ENCODE data around the gene CHRNE. TPM values are rescaled to one million over a fixed set of nuclear protein-coding genes. Genes with fewer than 3 reads are reported as not detected.

The CHRNE gene
- total RNA-seq (1 to 10 TPM; 2.9 to 4.9 TPM), polyA plus RNA-seq (ENCODE audit: insufficient read length in 6 of 6) (1 to 10 TPM in 1 of 6 donors, under 1 TPM in 5; 0.56 to 1.5 (median 0.83) TPM)
- long read RNA-seq, donor 1: 0 reads
- long read RNA-seq, donor 2: 0 reads
- long read RNA-seq, donor 3: 0 reads
- long read RNA-seq, donor 4, partial matches to known transcripts: 2 of 2 reads
- long read RNA-seq, donor 4, other reads (novel, unspliced or antisense): 0 of 2 reads
- long read RNA-seq, donor 5: 0 reads
- long read RNA-seq, donor 6: 0 reads
- long read RNA-seq, donor 7: 0 reads
- long read RNA-seq, donor 8: 0 reads
- long read RNA-seq, donor 9: 0 reads
- long read RNA-seq, donor 10: 0 reads
- long read RNA-seq, donor 11: 0 reads
- long read RNA-seq, donor 12: 0 reads

DNA sequence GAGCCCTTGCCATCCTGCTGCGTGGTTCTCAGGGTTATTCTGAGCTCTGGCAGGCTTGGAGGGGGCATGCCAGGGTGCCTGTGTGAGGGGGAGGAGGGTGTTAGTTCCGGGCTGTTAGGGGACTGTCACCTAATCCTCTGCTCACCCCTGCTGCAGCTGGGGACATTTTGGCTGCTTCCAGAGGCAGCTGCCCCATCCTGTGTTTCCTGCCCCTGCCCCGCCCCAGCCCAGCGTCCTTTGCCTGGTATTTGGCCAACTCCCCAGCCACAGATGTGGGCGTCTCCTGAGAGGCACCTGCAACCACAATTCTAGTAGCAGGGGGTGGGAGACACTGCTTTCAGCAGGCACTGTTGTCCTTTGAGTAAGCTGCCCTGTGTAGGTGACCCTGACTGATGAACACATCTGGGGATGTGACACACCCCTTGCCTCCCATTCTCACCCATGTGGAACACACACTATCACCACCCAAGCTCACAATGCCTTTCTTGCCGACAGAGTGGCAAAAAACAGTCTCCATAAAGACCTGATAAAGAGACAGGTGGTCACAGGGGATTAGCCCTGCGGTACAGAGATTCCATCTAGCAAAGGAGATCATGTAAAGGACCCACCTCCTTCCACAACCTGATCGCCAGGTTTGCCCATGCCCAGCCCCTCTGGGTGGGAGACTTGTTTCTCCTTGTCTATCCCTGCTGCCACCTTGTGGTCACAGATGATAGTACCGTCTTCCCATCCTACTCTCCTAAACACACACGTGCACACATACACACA is at the start of gene CHRNE:
CHRNE (minus strand) TSS at position 48 of the 768 bp plus-strand sequence; CDS start at position 13, 35 bp downstream.
- peak within 1 kb of the TSS; percentile 80 to 85 for H3K27ac ChIP-seq
- peaks cover 11 to 48% of the 10 kb centered on the region in 2 donors for H3K4me1 ChIP-seq
- intact Hi-C loops (cut with DNase I): loop anchor here in 1 of 2 donors (10.0 kb wide), 1 partner anchor 72 kb away; no protein-coding TSS in a partner anchor
- H3K4me3 ChIP-seq: peak within 1 kb of the TSS in 1 of 2 donors; percentile 54
- DNase-seq: peak; percentile 64 to 84 (median 82)
- no peaks in the 10 kb centered on the region for H3K9me3 ChIP-seq
- TF ChIP-seq CTCF (IDR thresholded peaks at IDR 0.05): peak; percentile 70 to 80
- no peaks in the 10 kb centered on the region for H3K36me3 ChIP-seq
- peak; percentile 51 for ATAC-seq
- peaks cover 0 to 21% of the 10 kb centered on the region in 2 donors for H3K27me3 ChIP-seq

DNA sequence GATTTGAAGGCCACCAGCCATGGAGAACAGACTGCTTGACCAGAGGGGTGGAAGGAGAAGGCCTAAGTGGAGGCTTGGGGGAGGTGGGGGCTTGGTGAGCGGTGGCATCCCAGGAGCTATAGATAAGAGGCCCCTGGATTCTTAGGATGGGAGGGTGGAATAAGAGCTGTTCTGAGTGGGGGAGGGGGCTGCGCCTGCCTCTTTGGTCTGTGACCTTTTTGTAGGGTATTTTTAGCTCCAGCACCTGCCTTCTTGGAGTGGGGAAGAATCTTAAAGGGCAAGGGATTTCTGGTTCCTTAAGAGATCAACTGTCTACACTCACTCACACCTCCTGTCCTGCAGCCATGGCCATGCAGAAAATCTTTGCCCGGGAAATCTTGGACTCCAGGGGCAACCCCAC is 48.6 kb upstream of the CHRNE start:
- ATAC-seq (no peak), DNase-seq (peak in 1 of 4 donors; percentile 43)
- H3K4me3 ChIP-seq: no peak overlapping the region
- H3K27ac ChIP-seq: peak overlapping the region in 1 of 2 donors; percentile 100
- no peaks in the 10 kb centered on the region for H3K9me3 ChIP-seq
- peaks cover 0 to 9% of the 10 kb centered on the region in 2 donors for H3K36me3 ChIP-seq
- no peaks in the 10 kb centered on the region for H3K27me3 ChIP-seq
- H3K4me1 ChIP-seq: peaks cover 4 to 26% of the 10 kb centered on the region in 2 donors
- intact Hi-C loops (cut with DNase I): no loop called here
- TF ChIP-seq CTCF (IDR thresholded peaks at IDR 0.05): no peak

- intact Hi-C loops (cut with DNase I): no loop called here
- no peak for TF ChIP-seq CTCF (IDR thresholded peaks at IDR 0.05)
- no peak for ATAC-seq
- H3K27me3 ChIP-seq: no peaks in the 10 kb centered on the region
- peak within 1 kb of the TSS; percentile 99 to 100 for H3K27ac ChIP-seq
- H3K36me3 ChIP-seq: peaks cover 0 to 16% of the 10 kb centered on the region in 2 donors
- peak in 1 of 4 donors; percentile 69 for DNase-seq
- peak within 1 kb of the TSS; percentile 87 to 100 for H3K4me3 ChIP-seq
- H3K9me3 ChIP-seq: no peaks in the 10 kb centered on the region
- H3K4me1 ChIP-seq: peaks cover 11 to 33% of the 10 kb centered on the region in 2 donors
Observed at GRCh38 chr17:4950746-4951204, 47.9 kb upstream of the CHRNE start, which contains the start of gene ENO3. Gene ENO3, plus strand, starts transcription at chr17:4951119. Its CDS starts 711 bp downstream, at chr17:4951830.

DNA sequence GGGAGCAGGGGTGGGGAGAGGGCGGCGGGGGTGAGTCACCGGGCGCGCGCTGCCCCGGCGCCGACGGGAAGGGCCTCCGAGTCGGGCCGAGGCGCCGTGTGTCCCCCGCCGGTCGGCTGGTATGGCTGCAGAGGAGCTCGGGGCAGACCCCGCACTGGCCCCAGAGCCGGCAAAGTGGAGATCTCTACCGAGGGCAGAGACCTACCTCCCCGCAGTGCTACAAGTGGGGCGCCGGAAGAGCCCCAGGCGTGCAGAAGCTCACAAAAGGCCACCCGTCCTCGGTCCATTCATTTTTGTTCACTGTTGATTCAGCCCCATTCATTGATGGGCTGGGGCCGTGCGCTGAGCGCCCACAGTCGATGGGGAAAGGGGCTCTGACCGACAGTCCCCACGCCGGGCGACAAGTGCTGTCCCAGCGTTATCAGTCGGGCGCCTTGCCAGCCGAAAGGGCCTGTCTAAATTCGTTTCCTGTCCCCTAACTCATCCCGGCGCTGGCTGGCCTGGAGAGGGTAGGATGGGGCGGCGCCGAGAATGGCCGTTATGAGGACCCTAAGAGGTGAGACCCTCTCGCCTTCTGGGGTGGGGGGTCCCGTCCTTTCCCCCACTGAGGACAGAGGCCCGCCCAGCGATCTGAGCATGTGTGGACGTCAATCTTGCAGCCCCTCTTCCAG is 47.3 kb upstream of the CHRNE start:
- Histone ChIP-seq H3K27me3 (no peaks in the 10 kb centered on the region), H3K4me3 (peak overlapping the region; percentile 87 to 100), H3K27ac (peak overlapping the region; percentile 99 to 100), H3K4me1 (peaks cover 16 to 39% of the 10 kb centered on the region in 2 donors), H3K9me3 (no peaks in the 10 kb centered on the region), H3K36me3 (peaks cover 0 to 22% of the 10 kb centered on the region in 2 donors)
- peak in 2 of 4 donors; percentile 72 to 91 for DNase-seq
- intact Hi-C loops (cut with DNase I): no loop called here
- no peak for ATAC-seq
- no peak for TF ChIP-seq CTCF (IDR thresholded peaks at IDR 0.05)

Measured in left lung (tissue), 14 donors.